Measurements from ENCODE around the gene VAMP3.
"Not testable (repeated sequence)": the region's sequence is repeated elsewhere in the genome, so short reads cannot be mapped to it uniquely, and the experiment has no call there.

VAMP3 gene

DNA sequence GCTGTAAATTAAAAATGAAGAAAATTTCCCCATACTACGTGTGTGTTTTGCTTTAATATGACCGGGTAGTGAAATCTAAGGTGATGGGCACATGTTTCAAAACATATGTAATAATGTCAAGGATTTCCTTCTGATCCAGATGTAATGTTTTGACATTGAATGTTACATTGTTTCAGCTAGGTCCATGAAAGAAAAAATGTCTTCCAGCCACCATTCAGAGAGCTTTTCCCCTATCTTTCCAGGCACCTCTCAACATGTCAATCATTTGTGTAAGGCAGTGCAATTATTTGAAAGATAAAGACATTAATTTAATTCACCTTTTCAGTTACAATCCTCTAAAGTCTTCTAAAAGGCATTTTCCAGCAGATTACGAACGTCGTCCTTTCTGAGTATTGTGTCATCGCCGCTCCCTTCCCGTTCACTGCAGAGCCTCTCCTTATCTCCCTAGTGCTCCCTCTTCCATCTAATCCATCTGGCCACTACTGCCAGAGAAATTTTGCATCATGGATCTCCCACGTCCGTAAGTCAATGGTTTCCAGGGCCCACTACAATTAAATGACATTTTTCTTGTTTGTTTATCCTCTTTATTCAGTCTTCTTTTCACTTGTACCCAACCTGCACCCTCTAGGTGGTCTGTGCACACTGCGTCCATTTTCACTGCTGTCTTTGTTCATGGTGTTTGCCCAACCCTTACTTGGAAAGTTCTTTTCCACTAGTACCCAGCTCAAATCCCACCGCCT, 1.3 kb upstream of the VAMP3 start:
- DNase-seq, result no peak

DNA sequence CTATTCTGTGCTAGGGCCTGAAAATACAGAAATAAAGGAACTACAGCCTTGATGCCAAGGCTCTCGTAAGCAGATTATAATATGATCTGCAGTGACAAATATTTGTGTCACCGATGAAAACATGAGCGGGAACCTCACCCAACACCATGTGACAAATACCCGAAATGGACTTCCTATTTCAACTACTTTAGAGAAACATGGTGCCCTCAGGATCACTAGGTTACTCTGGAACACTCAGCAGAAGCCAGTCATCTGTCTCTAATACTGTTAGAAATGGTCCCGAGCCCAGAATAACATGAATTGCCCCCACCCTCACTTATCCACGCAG, 463 bp upstream of the VAMP3 start:
- DNase-seq, result no peak

DNA sequence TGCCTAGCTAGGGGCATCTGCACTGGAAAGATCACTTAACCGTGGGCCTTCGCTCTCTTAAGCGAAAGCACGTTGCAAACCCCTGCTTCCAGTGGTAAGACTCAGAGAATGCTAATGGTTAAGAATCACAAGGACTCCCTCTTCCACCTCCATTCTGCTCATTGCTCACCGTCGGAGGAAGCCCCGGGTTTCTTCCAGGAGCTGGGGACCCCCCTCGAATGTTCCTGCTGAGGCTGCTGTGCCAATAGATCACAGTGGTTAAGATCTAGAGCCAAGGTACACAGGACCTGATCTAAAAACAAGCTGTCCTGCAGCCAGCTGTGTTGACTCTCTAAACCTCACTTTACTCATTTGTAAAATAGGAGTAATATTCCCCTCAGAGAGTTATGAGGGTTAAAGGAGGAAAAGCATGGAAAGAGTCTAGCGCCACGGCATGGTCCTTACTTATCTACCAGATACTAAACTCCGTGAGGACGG, 765 bp downstream of the VAMP3 start:
- no peak for DNase-seq

DNA sequence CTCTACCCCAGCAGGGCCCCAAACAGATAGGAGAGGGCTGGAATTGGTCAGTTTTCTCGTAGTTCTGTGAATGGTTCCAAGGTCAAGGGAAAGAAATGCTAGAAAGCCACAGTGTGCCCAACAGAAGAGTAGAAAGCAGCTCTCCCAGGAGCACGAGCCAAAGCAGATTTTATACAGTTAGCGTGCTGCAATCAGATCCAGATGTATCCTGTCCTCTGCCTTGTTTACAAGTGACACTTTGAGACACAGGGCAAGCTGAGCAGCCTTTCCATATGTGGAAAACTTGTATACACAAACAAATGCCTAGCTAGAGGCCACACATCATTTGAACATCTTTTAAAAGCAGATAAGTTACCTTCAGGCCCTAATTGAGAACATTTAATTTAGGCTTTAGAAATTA, 6.5 kb downstream of the VAMP3 start:
- no peak for DNase-seq

DNA sequence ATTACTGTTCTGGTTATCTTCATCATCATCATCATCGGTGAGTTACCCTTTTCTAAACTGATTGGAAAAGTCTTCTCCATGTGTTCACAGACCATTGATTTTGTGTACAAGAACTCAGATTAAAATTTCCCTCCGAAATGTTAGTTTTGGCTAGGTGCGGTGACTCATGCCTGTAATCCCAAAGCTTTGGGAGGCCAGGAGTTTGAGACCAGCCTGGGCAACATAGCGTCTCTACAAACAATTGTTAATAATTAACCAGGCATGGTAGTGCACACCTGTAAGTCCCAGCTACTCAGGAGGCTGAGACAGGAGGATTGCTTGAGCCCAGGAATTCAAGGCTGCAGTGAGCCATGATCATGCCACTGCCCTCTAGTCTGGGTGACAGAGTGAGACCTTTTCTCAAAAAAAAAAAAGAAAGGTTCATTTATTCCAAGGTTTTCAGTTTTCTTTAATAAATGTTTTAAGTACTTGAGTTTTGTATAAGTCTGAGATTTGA, 7.1 kb downstream of the VAMP3 start:
- DNase-seq, result no peak

DNA sequence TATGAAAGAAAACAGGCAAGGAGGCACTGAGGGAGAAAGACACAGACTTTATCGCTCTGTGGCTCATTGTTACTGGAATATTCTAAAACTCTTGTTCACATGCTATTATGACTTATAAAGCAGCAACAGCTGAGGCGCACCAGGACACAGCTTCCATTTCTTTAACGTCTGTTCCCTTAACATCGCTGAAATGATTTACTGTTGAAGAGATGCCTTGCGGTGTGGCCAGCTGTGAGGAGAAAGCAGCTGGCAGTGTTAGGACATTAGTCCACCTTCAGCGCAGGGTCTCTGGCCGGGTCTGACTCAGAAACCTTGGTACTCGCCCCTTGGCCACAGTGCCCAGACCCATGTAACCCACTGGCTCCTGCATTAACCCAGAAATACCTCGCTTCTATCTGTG, 9.9 kb downstream of the VAMP3 start:
- no peak for DNase-seq

DNA sequence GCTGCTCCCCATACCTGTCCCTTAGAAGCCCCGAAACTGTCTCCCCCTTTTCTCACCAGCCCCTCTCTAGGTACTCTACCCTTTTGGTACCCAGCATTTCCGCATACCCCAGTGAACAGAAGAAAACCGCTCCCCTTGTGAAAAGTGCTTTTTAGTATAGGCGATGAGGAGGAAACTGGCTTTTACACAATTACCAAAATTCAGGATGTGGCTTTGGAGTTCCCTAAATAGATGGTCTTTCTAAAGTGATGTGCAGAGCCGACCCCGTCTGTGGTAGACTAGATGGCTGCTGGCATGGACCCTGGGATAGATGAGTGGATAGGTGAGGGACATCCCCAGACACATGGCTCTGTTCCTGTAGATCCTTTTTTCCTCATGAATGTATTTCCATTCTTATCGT, 10.4 kb downstream of the VAMP3 start:
- no peak for DNase-seq

DNA sequence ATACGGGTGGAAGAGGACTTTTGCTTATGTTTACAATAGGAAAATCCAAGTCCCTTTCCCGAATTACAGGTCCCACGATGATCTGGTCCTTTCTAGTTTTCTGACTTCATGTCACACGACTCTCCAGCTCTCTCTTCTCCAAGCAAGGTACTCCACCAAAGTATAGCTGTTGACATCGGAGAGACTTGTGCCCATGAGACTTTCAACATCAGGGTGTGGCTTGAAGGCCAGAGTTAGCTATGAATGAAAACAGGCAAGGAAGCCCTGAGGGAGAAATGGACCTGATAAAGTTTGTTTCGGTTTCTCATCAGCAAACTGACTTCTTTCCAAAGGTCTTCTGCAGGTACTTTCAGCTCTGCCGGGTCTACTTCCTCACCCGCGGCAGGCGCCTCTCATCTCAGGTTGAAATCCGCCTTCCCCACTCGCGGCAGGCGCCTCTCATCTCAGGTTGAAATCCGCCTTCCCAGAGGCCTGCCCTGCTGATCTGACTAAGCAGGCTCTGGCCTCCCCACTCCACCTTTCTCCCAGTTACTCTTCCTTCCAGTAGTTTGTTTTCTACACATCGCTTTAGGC, 10.9 kb downstream of the VAMP3 start:
- DNase-seq, result no peak

DNA sequence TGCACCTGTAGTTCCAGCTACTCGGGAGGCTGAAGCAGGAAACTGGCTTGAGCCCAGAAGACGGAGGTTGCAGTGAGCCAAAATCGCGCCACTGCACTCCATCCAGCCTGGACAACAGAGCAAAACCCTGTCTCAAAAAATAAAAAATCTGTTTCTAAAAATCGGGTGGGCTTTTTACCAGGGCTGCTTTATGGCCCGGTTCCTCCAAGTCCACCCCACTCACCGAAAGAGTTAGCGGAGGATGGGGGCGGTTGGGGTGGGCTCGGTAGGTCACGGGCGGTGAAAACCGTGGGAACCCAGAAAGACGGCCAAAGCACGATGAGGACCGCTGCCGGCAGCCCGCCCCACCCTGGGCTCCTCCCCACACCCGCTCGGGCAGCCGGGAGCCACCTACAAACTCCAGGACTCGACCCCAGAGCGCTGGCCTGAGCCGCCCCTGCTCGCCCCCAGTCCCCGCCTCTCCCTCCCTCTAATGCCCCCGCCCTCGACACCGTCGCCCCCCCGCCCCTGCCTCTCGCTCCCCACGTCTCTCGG, 12.1 kb downstream of the VAMP3 start:
- DNase-seq, result no peak

DNA sequence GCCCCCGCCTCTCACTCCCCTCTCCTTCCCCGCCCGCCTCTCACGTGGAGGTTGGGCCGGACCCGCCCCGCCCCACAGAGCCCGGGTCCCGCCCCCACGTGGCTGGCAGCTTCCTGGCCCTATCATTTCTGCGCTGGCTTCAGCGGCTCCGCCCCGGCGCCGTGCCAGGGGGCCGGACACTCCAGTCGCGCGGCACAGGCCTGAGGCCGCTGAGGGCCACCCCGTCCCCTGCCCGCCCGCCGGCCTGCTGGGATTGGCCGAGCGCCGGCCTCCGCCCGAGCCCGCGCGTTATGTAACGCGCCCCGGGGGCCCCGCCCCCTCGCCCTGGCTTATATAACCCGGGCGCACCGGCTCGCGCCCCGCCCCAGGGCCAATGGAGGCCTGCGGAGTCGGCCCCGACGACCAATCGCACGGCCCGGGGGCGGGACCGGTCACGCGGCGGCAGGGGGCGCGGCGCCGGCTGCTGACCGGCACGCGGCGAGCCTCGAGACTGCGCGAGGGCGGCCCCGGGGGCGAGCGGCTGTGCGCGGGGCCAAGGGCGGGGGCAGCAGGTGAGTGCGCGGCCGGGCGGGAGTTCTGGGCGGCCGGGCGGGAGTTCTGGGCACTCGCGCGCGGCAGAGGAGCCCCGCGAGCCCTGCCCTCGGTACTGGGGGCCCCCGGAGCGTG, 12.9 kb downstream of the VAMP3 start, which contains the start of gene PER3:
PER3 (plus strand) TSS at position 466 of the 666 bp plus-strand sequence. CDS start 587 bp downstream, outside the sequence.
- DNase-seq, result peak; percentile 81

DNA sequence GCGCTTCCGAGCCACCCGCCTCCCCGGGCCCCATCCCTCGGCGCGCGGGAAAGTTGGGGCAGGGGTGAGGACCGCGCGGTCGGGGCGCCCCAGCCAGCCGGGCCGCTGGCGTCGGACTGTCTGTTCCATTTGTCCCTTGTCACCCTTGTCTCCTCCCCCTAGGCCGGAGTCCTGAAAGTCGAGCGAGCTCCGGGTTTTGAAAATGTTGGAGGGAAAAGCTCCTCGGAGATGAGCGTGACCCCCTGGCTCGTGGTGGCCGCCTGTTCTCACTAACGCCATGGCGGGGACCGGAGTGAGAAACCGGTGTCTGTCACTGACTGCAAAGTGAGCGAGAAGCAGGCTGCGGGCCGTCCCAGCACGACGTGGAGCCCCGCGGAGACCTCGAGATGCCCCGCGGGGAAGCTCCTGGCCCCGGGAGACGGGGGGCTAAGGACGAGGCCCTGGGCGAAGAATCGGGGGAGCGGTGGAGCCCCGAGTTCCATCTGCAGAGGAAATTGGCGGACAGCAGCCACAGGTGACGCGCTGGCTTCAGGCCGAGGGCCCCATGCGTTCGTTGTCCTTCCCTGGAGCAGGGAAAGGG, 13.5 kb downstream of the VAMP3 start:
- no peak for DNase-seq

DNA sequence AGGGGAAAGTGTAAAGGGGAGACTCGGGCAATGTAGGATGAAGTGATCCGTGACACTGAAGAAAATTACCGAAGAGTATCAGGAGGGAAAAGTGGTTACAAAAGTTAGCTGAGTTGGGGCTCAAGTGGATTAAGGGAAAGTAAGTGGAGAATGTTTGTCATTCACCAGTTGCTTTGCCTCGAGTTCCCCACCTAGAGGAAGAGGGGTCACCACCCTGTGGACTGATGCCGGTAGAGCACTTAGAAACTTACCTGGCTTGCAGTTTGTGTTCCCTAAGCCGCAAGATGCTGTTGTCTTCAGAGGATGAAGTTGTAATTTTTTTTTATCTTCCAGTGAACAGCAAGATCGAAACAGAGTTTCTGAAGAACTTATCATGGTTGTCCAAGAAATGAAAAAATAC, 14.0 kb downstream of the VAMP3 start:
- DNase-seq, result no peak

DNA sequence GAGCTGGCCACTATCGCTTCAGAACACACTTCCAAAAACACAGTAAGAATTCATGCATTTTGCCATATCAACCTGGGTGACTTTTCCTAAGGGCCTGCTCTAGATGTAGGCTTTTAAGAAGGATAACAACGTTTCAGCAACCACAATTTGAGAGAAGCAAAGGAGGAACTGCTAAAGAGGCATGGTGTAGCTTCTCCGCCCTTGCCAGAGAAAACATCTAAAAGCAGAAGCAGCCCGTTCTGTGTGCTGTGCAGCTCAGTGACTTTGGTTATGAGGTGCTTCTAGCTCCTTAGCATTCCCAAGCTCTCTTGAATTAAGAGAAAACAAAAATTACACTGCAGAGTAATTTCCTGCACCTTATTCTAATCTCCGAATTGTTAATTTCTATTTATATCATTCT, 15.7 kb downstream of the VAMP3 start:
- DNase-seq, result no peak

DNA sequence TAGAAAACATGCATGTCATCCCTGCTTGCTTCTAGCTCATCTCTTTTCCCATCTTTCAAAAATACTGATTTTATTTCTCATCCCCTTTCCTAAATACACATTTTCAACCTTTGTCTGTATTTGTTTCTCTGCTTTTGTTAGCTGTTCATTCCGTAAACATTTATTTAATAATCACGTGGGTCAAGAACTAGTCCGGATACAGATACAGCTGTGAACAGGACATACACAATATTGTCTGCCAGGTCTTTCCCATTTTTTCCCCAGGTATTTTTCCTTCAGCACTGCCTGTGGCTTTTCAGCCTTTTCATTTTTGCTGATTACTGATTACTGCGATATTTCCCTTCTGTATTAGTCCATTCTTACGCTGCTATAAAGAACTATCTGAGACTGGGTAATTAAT, 18.7 kb downstream of the VAMP3 start:
- DNase-seq, result no peak

DNA sequence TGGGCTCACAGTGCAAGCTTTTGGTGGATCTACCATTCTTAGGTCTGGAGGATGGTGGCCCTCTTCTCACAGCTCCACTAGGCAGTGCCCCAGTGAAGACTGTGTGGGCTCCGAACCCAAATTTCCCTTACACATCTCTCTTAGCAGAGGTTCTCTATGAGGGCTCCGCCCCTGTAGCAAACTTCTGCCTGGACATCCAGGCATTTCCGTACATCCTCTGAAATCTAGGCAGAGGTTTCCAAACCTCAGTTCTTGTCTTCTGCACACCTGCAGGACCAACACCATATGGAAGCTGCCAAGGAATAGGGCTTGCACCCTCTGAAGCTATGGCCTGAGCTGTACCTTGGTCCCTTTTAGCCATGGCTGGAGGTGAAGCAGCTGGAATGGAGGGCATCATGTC, 19.9 kb downstream of the VAMP3 start:
- not testable (repeated sequence) for DNase-seq

DNA sequence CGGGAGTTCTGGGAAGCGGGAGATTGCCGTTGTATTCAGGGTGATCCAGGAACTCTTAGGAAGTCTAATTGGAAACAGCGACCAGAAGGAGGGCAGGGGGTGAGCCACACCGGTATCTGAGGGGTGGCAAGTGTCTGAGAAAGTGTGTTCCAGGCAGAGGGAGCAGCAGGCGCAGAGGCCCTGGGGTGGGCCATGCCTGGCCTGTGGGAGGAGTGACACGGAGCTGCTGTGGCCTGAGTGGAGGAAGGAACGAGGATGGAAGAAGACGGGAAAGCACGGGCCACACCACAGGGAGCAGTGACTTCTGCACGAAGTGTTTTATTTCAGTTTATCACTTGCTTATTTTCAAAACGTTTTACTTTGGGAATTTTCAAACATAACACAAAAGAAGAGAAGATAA, 24.3 kb downstream of the VAMP3 start:
- DNase-seq, result no peak

DNA sequence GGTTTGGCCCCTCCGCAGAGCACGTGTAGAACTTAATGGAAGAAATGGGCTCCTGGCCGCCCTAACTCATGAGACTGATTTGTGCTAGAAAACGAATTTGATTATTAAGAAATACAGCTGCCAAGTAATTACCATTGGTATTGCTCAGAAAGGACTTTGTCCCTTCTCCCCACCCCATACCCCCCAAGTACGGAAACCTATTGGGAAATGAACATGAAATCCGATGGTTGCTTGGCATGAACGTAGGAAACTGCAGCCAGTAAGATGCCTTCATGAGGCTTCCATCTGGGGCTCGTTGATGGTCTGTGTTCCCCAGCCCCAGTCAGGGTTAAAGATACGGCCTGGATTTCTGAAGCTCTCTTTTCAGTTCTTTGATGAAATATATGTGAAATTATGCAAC, 34.4 kb downstream of the VAMP3 start:
- no peak for DNase-seq

DNA sequence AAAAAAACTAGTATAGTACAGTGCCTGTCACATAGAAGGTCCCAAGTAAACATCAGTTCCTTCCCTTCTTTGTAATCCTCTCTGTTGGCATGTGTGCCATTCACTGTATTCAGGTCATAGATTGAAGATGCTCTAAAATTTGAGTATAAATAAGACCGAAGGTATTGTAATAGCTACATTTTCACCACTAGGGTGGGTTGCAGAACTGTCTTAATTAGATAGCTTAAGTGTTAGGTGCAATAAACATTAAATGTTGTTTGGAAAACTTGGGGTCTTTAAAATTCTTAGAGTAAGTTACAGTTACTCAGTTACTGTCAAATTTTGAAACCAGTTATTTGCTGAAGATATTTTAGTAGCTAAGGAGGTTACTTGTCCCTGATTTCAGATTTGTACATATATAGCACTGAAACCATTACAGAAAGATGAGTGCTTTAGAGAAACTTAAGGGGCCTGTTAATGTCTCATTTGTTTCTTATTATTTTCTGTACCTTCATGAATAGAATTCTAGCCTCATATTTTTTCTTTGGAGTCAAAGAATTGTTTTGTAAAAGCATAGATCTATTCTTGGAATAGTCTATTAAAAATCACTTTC, 37.3 kb downstream of the VAMP3 start:
- no peak for DNase-seq

DNA sequence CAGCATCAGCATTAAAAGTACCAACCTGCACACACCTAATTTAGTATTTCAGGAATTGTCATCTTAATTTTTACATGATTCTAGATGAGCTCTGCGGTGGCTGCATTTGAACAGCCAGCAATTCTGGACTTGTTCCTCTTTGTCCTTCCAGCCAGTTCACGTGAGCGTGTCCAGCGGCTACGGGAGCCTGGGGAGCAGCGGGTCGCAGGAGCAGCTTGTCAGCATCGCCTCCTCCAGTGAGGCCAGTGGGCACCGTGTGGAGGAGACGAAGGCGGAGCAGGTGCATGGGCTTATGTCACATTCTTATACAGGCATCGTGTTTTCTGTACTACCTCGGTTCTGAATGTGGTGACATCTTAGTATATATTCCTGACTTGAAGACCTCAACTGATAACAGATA, 38.6 kb downstream of the VAMP3 start:
- DNase-seq, result no peak

DNA sequence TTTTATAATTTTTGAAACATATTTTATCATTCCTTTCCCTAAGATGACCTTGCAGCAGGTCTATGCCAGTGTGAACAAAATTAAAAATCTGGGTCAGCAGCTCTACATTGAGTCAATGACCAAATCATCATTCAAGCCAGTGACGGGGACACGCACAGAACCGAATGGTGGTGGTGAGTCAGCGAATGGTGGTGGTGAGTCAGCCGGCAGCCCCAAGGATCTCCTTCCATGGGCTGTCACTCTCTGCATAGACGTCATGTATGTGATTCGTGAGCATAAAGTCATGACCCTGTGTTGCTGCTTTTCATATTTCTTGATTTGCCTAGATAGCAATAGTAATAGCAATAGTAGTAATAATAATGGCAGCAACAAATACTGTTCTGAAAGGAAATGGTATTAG, 39.3 kb downstream of the VAMP3 start:
- DNase-seq, result no peak

DNA sequence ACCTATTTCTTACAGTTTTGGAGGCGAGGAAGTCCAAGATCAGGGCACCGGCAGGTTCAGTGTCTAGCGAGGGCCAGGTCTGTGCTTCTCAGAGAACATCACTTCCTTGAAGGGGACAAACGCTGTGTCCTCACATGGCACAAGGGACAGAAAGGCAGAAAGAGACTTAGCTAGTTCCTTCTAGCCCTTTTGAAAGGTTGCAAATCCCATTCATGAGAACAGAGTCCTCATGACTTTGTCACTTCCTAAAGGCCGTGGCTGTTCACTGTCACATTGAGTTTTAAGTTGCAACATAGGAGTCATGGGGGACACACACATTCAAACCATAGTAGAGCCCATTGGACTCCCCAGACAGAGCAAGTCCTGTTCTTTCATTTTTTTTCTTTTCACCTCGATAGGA, 40.4 kb downstream of the VAMP3 start:
- DNase-seq, result no peak

DNA sequence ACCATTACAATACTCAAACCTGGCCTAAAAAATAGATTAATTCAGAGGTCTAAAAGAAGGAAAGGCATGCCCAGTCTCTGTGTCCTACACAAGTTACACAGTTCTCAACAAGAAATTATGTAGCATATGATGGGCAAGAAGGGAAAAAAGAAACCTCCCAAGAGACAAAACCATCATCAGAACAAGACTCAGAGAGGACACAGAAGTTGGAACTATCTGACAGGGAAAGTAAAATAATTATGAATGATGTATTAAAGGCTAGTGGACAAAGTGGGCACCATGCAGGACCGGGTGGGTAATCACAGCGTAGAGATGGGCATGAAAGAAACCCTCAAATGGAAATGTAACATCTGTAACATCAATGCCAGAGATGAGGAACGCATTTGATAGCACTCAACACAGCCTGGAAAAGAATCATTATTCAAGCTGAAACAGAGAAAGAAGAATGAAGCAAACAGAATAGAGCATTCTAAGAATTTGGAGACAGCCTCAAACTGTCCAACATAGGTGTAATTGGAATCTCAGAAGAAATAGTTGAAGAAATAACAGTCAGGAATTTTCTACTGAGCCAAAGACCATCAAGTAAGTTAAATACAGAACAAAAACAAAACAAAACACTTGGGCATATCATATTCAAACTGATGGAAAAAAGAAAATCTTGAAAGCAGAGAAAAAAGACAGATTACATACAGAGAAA, 42.7 kb downstream of the VAMP3 start:
- DNase-seq, result no peak

DNA sequence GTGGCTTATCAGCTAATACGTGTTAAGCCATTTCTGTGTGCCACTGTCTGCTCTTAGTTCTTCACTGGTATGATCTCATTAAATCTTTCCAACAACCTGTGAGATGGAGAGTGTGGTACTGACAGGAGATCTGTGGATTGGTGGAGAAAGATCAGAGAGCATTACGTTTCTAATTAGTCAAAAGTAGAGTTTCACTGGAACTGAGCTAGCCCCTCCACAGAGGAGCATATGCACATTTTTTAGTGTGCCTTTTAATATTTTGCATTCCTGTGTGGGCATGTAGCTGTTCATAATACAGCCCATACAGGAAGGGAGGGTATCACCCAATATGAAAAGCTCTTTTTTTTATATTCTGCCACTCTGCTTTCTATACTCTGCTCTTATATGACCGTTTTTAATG, 50.2 kb downstream of the VAMP3 start:
- no peak for DNase-seq

All from NCI-H1417 treated with DMSO at 0.1 percent for 48 hours (cell line).